Measurements from ENCODE around the gene RIMS4. TPM values are rescaled to one million over a fixed set of nuclear protein-coding genes. Genes with fewer than 3 reads are reported as not detected.

The RIMS4 gene
- total RNA-seq, 1 donor from 2014 or later, result 6.4 TPM

GRCh38 chr20:44717986-44718385 is 92.4 kb downstream of the RIMS4 start:
- TF ChIP-seq POLR2A (IDR thresholded peaks at IDR 0.05) (no peak), CTCF (IDR thresholded peaks at IDR 0.05) (peak in 1 of 3 experiments; percentile 14)
- Histone ChIP-seq H3K36me3 (no peaks in the 10 kb centered on the region), H3K9me3 (no peaks in the 10 kb centered on the region), H3K27me3 (no peaks in the 10 kb centered on the region), H3K27ac (peak overlapping the region; percentile 92), H3K4me1 (peaks cover 74% of the 10 kb centered on the region), H3K4me3 (peak overlapping the region in 1 of 2 donors; percentile 38)
- intact Hi-C loops (cut with DNase I), result no loop called here
- no peak for DNase-seq (ENCODE audit: extremely low spot score in 2 of 2)

- no peaks in the 10 kb centered on the region for H3K27me3 ChIP-seq
- no peak for DNase-seq (ENCODE audit: extremely low spot score in 2 of 2)
- H3K36me3 ChIP-seq, result no peaks in the 10 kb centered on the region
- no peak for TF ChIP-seq CTCF (IDR thresholded peaks at IDR 0.05)
- TF ChIP-seq POLR2AphosphoS5 (IDR thresholded peaks at IDR 0.05; ENCODE audit: insufficient read depth in 1 of 2, low read depth in 1 of 2), result no peak
- no peak for TF ChIP-seq POLR2A (IDR thresholded peaks at IDR 0.05)
- peak overlapping the region; percentile 92 for H3K27ac ChIP-seq
- peak overlapping the region; percentile 29 to 38 for H3K4me3 ChIP-seq
- no peaks in the 10 kb centered on the region for H3K9me3 ChIP-seq
- intact Hi-C loops (cut with DNase I), result no loop called here
- H3K4me1 ChIP-seq, result peaks cover 74% of the 10 kb centered on the region
Measured at GRCh38 chr20:44716309-44717106, 93.8 kb downstream of the RIMS4 start.

- Histone ChIP-seq H3K27ac (peak overlapping the region; percentile 92), H3K4me3 (peak overlapping the region; percentile 29 to 38), H3K4me1 (peaks cover 71% of the 10 kb centered on the region), H3K36me3 (no peaks in the 10 kb centered on the region), H3K27me3 (no peaks in the 10 kb centered on the region), H3K9me3 (no peaks in the 10 kb centered on the region)
- no peak for TF ChIP-seq CTCF (IDR thresholded peaks at IDR 0.05)
- TF ChIP-seq POLR2AphosphoS5 (IDR thresholded peaks at IDR 0.05; ENCODE audit: insufficient read depth in 1 of 2, low read depth in 1 of 2), result no peak
- no peak for TF ChIP-seq POLR2A (IDR thresholded peaks at IDR 0.05)
- DNase-seq (ENCODE audit: extremely low spot score in 2 of 2), result no peak
- intact Hi-C loops (cut with DNase I), result no loop called here
Measured at GRCh38 chr20:44715499-44716308, 94.6 kb downstream of the RIMS4 start.

- H3K4me3 ChIP-seq, result peak within 1 kb of the TSS; percentile 29 to 38
- no peak for DNase-seq (ENCODE audit: extremely low spot score in 2 of 2)
- no peaks in the 10 kb centered on the region for H3K36me3 ChIP-seq
- H3K9me3 ChIP-seq, result no peaks in the 10 kb centered on the region
- peak in 1 of 2 donors; percentile 76 for TF ChIP-seq POLR2AphosphoS5 (IDR thresholded peaks at IDR 0.05; ENCODE audit: insufficient read depth in 1 of 2, low read depth in 1 of 2)
- TF ChIP-seq POLR2A (IDR thresholded peaks at IDR 0.05), result no peak
- intact Hi-C loops (cut with DNase I), result no loop called here
- no peaks in the 10 kb centered on the region for H3K27me3 ChIP-seq
- H3K27ac ChIP-seq, result peak within 1 kb of the TSS; percentile 92
- H3K4me1 ChIP-seq, result peaks cover 63% of the 10 kb centered on the region
Measured at GRCh38 chr20:44714701-44715498, 95.4 kb downstream of the RIMS4 start, which contains the start of gene CCN5. Gene CCN5, plus strand, starts transcription at chr20:44715369. Its CDS starts 22 bp downstream, at chr20:44715391.

- TF ChIP-seq POLR2A (IDR thresholded peaks at IDR 0.05) (no peak), POLR2AphosphoS5 (IDR thresholded peaks at IDR 0.05; ENCODE audit: insufficient read depth in 1 of 2, low read depth in 1 of 2) (no peak), CTCF (IDR thresholded peaks at IDR 0.05) (no peak)
- Histone ChIP-seq H3K4me1 (peaks cover 57% of the 10 kb centered on the region), H3K27ac (peak overlapping the region; percentile 92), H3K9me3 (no peaks in the 10 kb centered on the region), H3K4me3 (peak overlapping the region in 1 of 2 donors; percentile 29), H3K36me3 (no peaks in the 10 kb centered on the region), H3K27me3 (no peaks in the 10 kb centered on the region)
- DNase-seq (ENCODE audit: extremely low spot score in 2 of 2), result no peak
- intact Hi-C loops (cut with DNase I), result no loop called here
Measured at GRCh38 chr20:44714102-44714700, 96.1 kb downstream of the RIMS4 start.
